GM19099 (cell line): ENCODE measurements around the gene SCN8A.

Source experiments
- POLR2A ChIP-seq: IDR thresholded peaks from 3 replicates; pipeline ENCODE4 v1.6.1; 2011; ENCODE audit warnings: low read depth; ENCODE audit not compliant: insufficient read length; ENCODE audit errors: extremely low read depth

The SCN8A gene

DNA sequence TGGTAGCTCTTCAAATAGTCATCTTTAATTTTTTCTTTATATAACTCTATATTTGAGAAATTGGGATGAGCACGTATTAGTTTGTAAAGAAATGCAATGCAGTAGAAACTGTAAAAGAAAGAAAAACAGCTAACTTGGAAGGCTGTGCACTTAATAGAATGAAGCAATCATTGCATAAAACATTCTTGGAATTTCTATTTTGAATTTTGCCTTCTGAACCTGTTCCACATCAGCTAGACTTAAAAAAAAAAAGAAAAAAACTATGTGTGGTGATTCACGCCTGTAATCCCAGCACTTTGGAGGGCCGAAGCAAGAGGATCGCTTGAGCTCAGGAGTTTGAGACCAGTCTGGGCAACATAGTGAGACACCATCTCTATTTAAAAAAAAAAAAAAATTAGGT lies 29.4 kb downstream of the SCN8A start:
- no peak for TF ChIP-seq POLR2A

GRCh38 chr12:51621156-51621922 lies 30.3 kb downstream of the SCN8A start:
- no peak for TF ChIP-seq POLR2A

DNA sequence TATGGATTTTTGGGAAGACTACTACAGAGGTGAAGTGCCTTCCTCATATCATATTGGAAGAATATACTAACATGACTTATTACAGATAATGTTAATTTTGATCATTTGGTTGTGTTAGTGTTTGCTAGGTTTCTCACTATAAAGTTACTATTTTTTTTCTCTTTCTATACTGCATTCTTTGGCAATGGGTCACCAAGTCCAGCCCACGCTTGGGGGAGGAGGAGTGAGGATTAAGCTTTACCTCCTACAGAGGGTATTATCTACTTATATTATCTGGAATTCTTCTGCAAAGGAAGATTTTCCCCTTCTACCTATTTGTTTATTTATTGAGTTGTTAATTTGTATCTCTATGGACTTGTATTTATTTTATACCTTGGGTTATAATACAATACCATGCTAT lies 31.5 kb downstream of the SCN8A start:
- TF ChIP-seq POLR2A: no peak

DNA sequence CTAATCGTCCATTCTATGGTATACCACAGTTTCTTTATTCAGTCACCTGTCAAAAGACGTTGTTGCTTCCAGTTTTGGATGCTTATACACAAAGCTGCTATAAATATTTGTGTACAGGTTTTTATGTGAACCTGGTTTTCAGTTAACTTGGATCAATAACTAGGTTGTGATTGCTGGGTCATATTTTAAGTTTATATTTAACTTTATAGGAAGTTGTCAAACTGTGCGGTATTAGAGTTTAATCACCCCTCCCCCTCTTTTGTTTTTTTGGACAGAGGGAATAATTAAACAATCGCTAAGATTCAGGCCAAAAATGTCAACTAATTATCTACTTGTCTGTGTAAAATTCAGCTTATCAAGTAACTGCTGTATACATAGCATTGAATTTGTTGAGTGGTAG lies 34.3 kb downstream of the SCN8A start:
- TF ChIP-seq POLR2A: no peak

- TF ChIP-seq POLR2A: no peak
These were observed 35.1 kb downstream of the SCN8A start for GRCh38 chr12:51626115-51626514.

GRCh38 chr12:51626629-51627028 lies 35.6 kb downstream of the SCN8A start:
- no peak for TF ChIP-seq POLR2A

GRCh38 chr12:51630256-51630880 lies 39.3 kb downstream of the SCN8A start:
- no peak for TF ChIP-seq POLR2A

GRCh38 chr12:51630986-51631385 lies 40.0 kb downstream of the SCN8A start:
- TF ChIP-seq POLR2A: no peak

- TF ChIP-seq POLR2A: no peak
These were observed 40.6 kb downstream of the SCN8A start for GRCh38 chr12:51631591-51631990.

DNA sequence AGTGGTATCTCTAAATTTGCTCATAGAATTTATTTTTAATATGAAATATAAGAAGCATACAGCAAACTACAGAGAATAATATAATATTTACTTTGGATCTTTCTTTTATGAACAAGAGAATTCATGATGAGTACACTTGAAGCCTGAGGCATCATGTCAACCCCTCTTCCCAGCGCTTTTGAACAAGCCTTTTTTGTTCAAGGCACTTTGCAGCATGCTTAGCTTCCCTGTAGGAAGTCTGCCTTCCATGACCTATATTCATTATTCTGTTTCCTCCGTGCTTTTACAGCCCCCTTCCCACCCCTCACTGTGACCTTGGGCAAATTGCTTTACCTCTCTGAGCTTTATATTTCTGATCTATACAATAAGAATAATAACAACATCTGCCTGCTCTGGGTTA lies 41.6 kb downstream of the SCN8A start:
- TF ChIP-seq POLR2A: no peak

- TF ChIP-seq POLR2A: no peak
These were observed 44.3 kb downstream of the SCN8A start for GRCh38 chr12:51635346-51635745.

DNA sequence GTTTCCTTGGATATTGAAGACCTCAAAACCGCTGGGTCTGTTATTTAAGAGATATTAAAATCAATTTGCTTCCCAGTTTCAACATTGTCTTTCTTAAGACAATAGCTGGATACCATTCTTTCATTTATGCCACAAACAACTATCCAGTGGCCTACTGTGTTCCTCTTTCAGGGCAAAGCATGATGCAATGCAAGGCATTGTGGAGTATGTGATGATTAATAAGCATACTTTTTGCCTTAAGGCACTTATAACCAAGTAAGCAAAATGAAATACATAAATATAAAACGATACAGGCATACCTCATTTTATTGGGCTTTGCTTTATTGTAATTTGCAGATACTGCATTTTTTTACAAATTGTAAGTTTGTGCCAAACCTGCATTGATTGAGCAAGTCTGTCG lies 45.5 kb downstream of the SCN8A start:
- TF ChIP-seq POLR2A: no peak

DNA sequence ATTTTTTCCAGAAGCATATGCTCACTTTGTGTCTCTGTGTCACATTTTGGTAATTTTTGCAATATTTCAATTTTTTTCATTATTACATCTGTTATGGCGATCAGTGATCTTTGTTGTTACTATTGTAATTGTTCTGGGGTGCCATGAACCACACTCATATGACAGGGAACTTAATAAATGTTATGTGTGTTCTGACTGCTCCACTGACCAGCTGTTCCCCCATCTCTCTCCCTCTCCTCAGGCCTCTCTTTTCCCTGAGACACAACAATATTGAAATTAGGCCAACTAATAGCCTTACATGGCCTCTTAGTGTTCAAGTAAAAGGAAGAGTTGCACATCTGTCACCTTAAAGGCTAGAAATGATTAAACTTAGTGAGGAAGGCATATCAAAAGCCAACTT lies 46.0 kb downstream of the SCN8A start:
- TF ChIP-seq POLR2A: no peak

- no peak for TF ChIP-seq POLR2A
These were observed 48.3 kb downstream of the SCN8A start for GRCh38 chr12:51639361-51639760.

- TF ChIP-seq POLR2A: no peak
These were observed 51.3 kb downstream of the SCN8A start for GRCh38 chr12:51642286-51642685.

- TF ChIP-seq POLR2A: no peak
These were observed 52.9 kb downstream of the SCN8A start for GRCh38 chr12:51643951-51644350.
